Nephron (organoid): ENCODE data around the gene SIM1.

Experiments used
- H3K27ac Mint-ChIP-seq, 3 experiments: 2 replicates each; pipeline ENCODE4 v1.8.0; 2020; ENCODE audit warnings: mixed read lengths in 3 of 3, mild to moderate bottlenecking in 2 of 3, moderate library complexity in 1 of 3
- H3K27me3 Mint-ChIP-seq: 2 replicates; pipeline ENCODE4 v1.8.0; 2021; ENCODE audit warnings: low read depth, mild to moderate bottlenecking, moderate library complexity, mixed read lengths
- H3K36me3 Mint-ChIP-seq: 2 replicates; pipeline ENCODE4 v1.8.0; 2020; ENCODE audit warnings: low read depth, mixed read lengths
- H3K4me1 Mint-ChIP-seq: 2 replicates; pipeline ENCODE4 v1.8.0; 2020; ENCODE audit warnings: mixed read lengths
- H3K4me3 Mint-ChIP-seq, 3 experiments: 2 replicates each; pipeline ENCODE4 v1.8.0; 2020; ENCODE audit warnings: mild to moderate bottlenecking in 3 of 3, mixed read lengths in 3 of 3, moderate library complexity in 2 of 3
- H3K9me3 Mint-ChIP-seq: 2 replicates; pipeline ENCODE4 v1.8.0; 2020; ENCODE audit warnings: mixed read lengths
- CTCF ChIP-seq, 3 experiments: fragments of 200-600 bp; sonication (generic); IDR thresholded peaks; one replicate each; pipeline ENCODE4 v1.5.0; 2021; ENCODE audit warnings: antibody characterized with exemption in 3 of 3; ENCODE audit not compliant: unreplicated experiment in 3 of 3

Gene SIM1

DNA sequence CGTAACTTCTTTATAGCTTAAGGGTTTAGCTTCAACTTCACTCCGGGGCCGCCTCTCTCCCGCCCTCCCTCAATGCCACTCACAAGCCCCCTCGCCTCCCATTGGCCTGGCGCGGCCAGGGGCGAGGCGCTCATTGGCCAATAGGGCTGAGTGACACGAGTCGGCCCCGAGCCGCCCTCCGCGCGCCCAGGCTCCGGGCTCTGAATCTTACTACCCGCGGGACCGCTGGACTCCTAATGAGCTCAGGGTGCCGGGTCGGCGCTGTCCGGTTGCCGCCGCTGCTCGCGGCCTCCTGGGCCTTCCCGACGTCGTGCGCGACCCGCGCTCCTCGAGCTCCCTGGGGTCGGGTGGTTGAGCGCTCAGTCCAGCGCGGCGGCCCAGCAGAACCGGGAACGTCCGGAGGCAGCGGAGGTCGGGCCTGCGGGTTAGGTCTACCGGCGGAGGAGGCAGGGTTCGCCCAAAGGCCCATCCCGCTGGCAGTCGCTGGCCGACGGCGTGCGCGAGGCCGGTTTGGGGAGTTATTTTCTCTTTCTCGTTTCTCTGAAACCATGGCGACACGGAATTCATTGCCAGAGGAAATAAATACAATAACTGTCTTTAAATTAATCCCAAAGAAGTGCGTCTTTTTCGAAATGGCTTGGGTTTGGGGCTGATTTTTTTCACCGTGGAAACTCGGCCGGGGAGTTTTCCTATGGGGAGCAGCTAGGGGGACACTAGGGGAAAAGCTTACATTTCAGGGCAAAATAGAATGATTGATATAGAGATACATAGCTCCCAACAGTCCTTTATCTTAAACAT lies at the start of gene SIM1:
Gene SIM1, minus strand, starts transcription at position 19 of the 798 bp plus-strand sequence. CDS start 1,453 bp downstream, outside the sequence.
- peaks cover 20% of the 10 kb centered on the region for H3K36me3 Mint-ChIP-seq
- peaks cover 19% of the 10 kb centered on the region for H3K4me1 Mint-ChIP-seq
- no peak for TF ChIP-seq CTCF (IDR thresholded peaks at IDR 0.05; ENCODE audit: unreplicated experiment in 3 of 3)
- peak within 1 kb of the TSS; percentile 73 to 97 (median 92) for H3K27ac Mint-ChIP-seq
- peak within 1 kb of the TSS; percentile 91 to 94 (median 92) for H3K4me3 Mint-ChIP-seq
- no peaks in the 10 kb centered on the region for H3K27me3 Mint-ChIP-seq
- H3K9me3 Mint-ChIP-seq = no peaks in the 10 kb centered on the region

DNA sequence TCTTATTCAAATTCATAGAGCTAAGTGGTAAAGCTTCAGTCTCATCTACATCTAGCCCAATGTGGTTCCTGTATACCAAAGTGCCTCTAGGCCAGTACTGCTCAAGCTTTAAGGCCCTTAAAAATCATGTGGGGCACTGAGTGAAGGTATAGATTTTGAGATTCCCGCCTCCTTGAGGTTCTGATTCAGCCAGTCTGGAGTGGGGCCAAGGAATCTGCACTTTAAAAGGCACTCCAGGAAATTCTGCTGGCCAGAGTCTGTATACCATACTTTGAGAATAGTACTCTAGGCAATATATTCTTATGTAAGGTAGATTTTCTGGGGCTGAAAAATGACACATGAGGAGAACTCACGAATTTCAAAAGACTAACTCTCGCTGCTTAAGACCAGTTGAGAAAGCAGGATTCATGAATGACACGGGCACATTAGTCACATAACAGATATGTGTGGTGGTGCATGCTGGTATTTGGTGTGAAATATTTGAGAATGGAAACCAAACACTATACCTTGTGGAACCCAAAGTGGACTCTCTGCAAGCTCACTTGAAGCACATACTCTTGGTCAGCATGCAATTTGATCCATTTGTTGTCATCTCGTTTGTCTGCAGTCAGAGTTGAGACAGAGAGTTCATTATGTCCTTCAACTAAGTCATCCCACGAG lies 47.6 kb upstream of the SIM1 start:
- no peak overlapping the region for H3K4me3 Mint-ChIP-seq
- no peaks in the 10 kb centered on the region for H3K9me3 Mint-ChIP-seq
- H3K27ac Mint-ChIP-seq = no peak overlapping the region
- no peaks in the 10 kb centered on the region for H3K27me3 Mint-ChIP-seq
- no peaks in the 10 kb centered on the region for H3K4me1 Mint-ChIP-seq
- peaks cover 46% of the 10 kb centered on the region for H3K36me3 Mint-ChIP-seq
- TF ChIP-seq CTCF (IDR thresholded peaks at IDR 0.05; ENCODE audit: unreplicated experiment in 3 of 3) = no peak

DNA sequence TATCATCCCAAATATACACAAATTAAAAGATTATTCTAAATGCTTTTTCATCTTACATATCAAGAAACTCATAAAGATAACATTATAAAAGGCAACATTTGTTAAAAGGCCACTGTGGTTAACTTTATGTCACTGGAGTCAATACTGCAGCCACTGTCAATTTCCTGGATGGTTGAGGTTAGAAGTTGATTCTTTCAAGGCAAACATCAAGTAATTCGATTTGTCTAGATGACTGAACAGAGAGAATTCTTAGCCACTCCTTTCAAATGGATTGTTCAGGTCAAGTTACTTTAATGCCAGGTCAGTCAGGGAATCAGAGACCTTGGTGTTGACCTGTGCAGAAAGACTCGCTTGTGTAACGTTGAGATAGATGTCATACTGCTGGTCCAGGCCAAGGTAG lies 44.4 kb upstream of the SIM1 start:
- Mint-ChIP-seq H3K4me1 (no peaks in the 10 kb centered on the region), H3K27ac (no peak overlapping the region), H3K4me3 (no peak overlapping the region), H3K9me3 (no peaks in the 10 kb centered on the region), H3K36me3 (peaks cover 38% of the 10 kb centered on the region), H3K27me3 (no peaks in the 10 kb centered on the region)
- no peak for TF ChIP-seq CTCF (IDR thresholded peaks at IDR 0.05; ENCODE audit: unreplicated experiment in 3 of 3)

DNA sequence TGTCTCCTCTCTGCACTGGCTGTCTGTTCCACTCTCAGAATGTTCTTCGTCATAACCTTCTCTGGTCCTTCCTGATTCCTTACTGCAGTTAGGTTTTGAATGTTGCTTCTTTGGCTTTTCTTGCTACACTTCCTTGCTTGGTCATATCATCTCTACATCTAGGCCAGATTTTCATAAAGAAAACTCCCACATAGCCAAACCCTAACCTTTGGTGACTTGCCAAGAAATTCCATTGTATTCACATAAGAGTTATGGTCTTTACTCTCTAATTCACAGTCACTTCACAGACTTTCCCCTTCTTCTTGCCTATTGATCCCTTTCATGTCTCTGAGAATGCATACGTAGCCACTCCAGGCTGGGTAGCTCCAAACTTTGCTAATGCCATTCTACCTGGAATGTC lies 41.9 kb upstream of the SIM1 start:
- Mint-ChIP-seq H3K4me3 (no peak overlapping the region), H3K4me1 (no peaks in the 10 kb centered on the region), H3K36me3 (peaks cover 27% of the 10 kb centered on the region), H3K27ac (no peak overlapping the region), H3K9me3 (no peaks in the 10 kb centered on the region), H3K27me3 (no peaks in the 10 kb centered on the region)
- TF ChIP-seq CTCF (IDR thresholded peaks at IDR 0.05; ENCODE audit: unreplicated experiment in 3 of 3) = no peak

GRCh38 chr6:100504786-100505737 lies 40.3 kb upstream of the SIM1 start:
- H3K27ac Mint-ChIP-seq = no peak overlapping the region

More at GRCh38 chr6:100504786-100505737, 40.3 kb upstream of the SIM1 start:
- Mint-ChIP-seq H3K4me1 (no peaks in the 10 kb centered on the region), H3K27me3 (no peaks in the 10 kb centered on the region), H3K9me3 (no peaks in the 10 kb centered on the region), H3K4me3 (no peak overlapping the region), H3K36me3 (peaks cover 15% of the 10 kb centered on the region)
- TF ChIP-seq CTCF (IDR thresholded peaks at IDR 0.05; ENCODE audit: unreplicated experiment in 3 of 3) = no peak
